ENCODE measurements around the gene OR2A14. TPM values are rescaled to one million over a fixed set of nuclear protein-coding genes. Genes with fewer than 3 reads are reported as not detected.
"Not testable (repeated sequence)": the region's sequence is repeated elsewhere in the genome, so short reads cannot be mapped to it uniquely, and the experiment has no call there.

The OR2A14 gene
- total RNA-seq, 1 experiment from 2014 or later, result not detected

DNA sequence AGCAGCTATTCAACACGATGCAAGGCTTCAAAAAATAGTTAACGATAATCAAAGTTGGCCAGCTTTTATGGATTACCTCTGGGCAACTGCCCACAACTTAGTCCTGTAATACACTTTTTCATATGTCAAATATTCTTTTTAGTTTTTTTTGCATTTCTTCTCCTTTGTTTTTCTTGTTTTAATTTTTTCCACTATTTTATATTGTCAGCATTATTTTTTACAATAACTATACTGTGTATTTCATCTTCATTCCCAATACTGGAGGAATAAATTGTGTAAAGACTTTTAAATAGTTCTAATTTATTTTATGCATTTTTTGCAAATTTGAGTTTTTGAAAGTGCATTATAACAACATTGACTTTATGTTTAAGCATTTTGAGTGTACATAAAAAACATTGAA lies 41.8 kb downstream of the OR2A14 start:
- peaks cover 0 to 4% (median 0%) of the 10 kb centered on the region in 3 experiments; a peak in 2 of 7 replicates for H3K36me3 Mint-ChIP-seq (ENCODE audit: insufficient read depth in 1 of 3, low read depth in 3 of 3)
- Histone ChIP-seq H3K79me2 (ENCODE audit: insufficient read depth, low read length) (no peaks in the 10 kb centered on the region), H3K14ac (ENCODE audit: insufficient read depth, low read length) (no peak overlapping the region), H4K91ac (ENCODE audit: insufficient read length, low read depth, low read length) (no peak overlapping the region), H2AK5ac (ENCODE audit: insufficient read length, low read length) (no peak overlapping the region), H4K5ac (ENCODE audit: insufficient read length, low read depth, low read length) (no peak overlapping the region), H3K4me2 (ENCODE audit: insufficient read depth, insufficient read length, low read length) (no peak overlapping the region), H4K8ac (replicated peaks; ENCODE audit: insufficient read length, low read depth, low read length) (no peak overlapping the region), H3K56ac (ENCODE audit: insufficient read length, low read depth, low read length) (no peak overlapping the region), H2BK20ac (ENCODE audit: low read depth, low read length, poor library complexity, severe bottlenecking) (no peak overlapping the region), H3K4ac (ENCODE audit: low read depth, low read length) (no peak overlapping the region), H3K79me1 (ENCODE audit: insufficient read depth, low read depth, low read length, poor library complexity, severe bottlenecking) (no peaks in the 10 kb centered on the region), H3K27me3 (ENCODE audit: insufficient read depth, low read length) (no peaks in the 10 kb centered on the region), H2BK120ac (ENCODE audit: low read depth, low read length, poor library complexity, severe bottlenecking) (no peak overlapping the region), H2BK15ac (ENCODE audit: low read depth, low read length) (no peak overlapping the region), H2BK12ac (ENCODE audit: insufficient read length, low read depth, low read length) (no peak overlapping the region), H3K18ac (ENCODE audit: insufficient read length, low read depth, low read length) (no peak overlapping the region), H3K9me3 (ENCODE audit: control insufficient read depth, low read depth, low read length) (no peaks in the 10 kb centered on the region), H3T11ph (ENCODE audit: low read length) (no peak overlapping the region), H3K9ac (ENCODE audit: extremely low read depth, insufficient read length, low read length) (no peak overlapping the region), H2AFZ (ENCODE audit: low read length) (no peak overlapping the region), H3K23ac (ENCODE audit: insufficient read length, low read depth, low read length) (no peak overlapping the region), H3K23me2 (ENCODE audit: insufficient read length, low read depth, low read length, poor library complexity, severe bottlenecking) (no peaks in the 10 kb centered on the region), H3K27ac (ENCODE audit: insufficient read length, low read depth, low read length) (no peak overlapping the region), H2BK5ac (ENCODE audit: insufficient read length, low read length) (no peak overlapping the region), H4K20me1 (ENCODE audit: control insufficient read depth, insufficient read depth, insufficient read length) (no peaks in the 10 kb centered on the region), H3K4me1 (ENCODE audit: insufficient read depth, low read length) (no peaks in the 10 kb centered on the region)
- peaks cover 0 to 6% of the 10 kb centered on the region in 2 experiments; a peak in 1 of 5 replicates for H3K9me3 Mint-ChIP-seq
- H3K27ac Mint-ChIP-seq, result no peak overlapping the region
- no peak for DNase-seq
- H3K27me3 Mint-ChIP-seq (ENCODE audit: low read depth), result no peaks in the 10 kb centered on the region; the same call in 1 of the 2 replicates
- WGBS (ENCODE audit: extremely low coverage, insufficient read length, low lambda C conversion rate), result no CpG with 5 or more reads among the region's 2 CpGs
- H3K4me3 Mint-ChIP-seq, result no peak overlapping the region
- H3K4me1 Mint-ChIP-seq, result no peaks in the 10 kb centered on the region
- TF ChIP-seq, protein P1, sequence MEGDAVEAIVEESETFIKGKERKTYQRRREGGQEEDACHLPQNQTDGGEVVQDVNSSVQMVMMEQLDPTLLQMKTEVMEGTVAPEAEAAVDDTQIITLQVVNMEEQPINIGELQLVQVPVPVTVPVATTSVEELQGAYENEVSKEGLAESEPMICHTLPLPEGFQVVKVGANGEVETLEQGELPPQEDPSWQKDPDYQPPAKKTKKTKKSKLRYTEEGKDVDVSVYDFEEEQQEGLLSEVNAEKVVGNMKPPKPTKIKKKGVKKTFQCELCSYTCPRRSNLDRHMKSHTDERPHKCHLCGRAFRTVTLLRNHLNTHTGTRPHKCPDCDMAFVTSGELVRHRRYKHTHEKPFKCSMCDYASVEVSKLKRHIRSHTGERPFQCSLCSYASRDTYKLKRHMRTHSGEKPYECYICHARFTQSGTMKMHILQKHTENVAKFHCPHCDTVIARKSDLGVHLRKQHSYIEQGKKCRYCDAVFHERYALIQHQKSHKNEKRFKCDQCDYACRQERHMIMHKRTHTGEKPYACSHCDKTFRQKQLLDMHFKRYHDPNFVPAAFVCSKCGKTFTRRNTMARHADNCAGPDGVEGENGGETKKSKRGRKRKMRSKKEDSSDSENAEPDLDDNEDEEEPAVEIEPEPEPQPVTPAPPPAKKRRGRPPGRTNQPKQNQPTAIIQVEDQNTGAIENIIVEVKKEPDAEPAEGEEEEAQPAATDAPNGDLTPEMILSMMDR (conservative IDR thresholded peaks at IDR 0.05), result no peak

DNA sequence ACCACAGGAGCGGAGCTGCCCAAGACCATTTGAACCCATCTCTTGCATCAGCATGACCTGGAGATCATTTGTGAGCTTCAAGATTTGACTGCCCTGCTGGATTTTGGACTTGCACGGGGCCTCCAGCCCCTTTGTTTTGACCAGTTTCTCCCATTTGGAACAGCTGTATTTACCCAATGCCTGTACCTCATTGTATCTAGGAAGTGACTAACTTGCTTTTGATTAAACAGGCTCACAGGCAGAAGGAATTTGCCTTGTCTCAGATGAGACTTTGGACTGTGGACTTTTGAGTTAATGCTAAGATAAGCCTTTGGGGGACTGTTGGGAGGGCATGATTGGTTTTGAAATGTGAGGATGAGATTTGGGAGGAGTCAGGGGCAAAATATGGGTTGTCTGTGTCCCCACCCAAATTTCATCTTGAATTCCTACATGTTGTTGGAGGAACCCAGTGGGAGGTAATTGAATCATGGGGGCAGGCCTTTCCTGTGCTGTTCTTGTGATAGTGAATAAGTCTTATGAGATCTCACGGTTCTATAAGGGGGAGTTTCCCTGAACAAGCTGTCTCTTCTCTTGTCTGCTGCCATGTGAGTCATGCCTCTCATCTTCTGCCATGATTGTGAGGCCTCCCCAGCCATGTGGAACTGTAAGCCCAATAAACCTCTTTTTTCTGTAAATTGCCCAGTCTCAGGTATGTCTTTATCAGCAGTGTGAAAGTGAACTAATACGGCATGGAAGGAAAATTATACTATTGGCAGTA lies 48.8 kb downstream of the OR2A14 start:
- H2AK5ac ChIP-seq (ENCODE audit: insufficient read length, low read length); H4K5ac ChIP-seq (ENCODE audit: insufficient read length, low read depth, low read length); H2BK15ac ChIP-seq (ENCODE audit: low read depth, low read length); H3K9ac ChIP-seq (ENCODE audit: extremely low read depth, insufficient read length, low read length); H3K27me3 ChIP-seq (ENCODE audit: insufficient read depth, low read length); H3K23me2 ChIP-seq (ENCODE audit: insufficient read length, low read depth, low read length, poor library complexity, severe bottlenecking); H3K4ac ChIP-seq (ENCODE audit: low read depth, low read length); H2BK12ac ChIP-seq (ENCODE audit: insufficient read length, low read depth, low read length); H4K20me1 ChIP-seq (ENCODE audit: control insufficient read depth, insufficient read depth, insufficient read length); H3K79me2 ChIP-seq (ENCODE audit: insufficient read depth, low read length); H3K18ac ChIP-seq (ENCODE audit: insufficient read length, low read depth, low read length); H4K91ac ChIP-seq (ENCODE audit: insufficient read length, low read depth, low read length); H3K14ac ChIP-seq (ENCODE audit: insufficient read depth, low read length); H3K27ac Mint-ChIP-seq; H3K4me1 ChIP-seq (ENCODE audit: insufficient read depth, low read length); H2BK120ac ChIP-seq (ENCODE audit: low read depth, low read length, poor library complexity, severe bottlenecking); H3K4me3 Mint-ChIP-seq; H3K23ac ChIP-seq (ENCODE audit: insufficient read length, low read depth, low read length); H2BK20ac ChIP-seq (ENCODE audit: low read depth, low read length, poor library complexity, severe bottlenecking); H3T11ph ChIP-seq (ENCODE audit: low read length); H4K8ac ChIP-seq (replicated peaks; ENCODE audit: insufficient read length, low read depth, low read length); DNase-seq; H2AFZ ChIP-seq (ENCODE audit: low read length); H3K27me3 Mint-ChIP-seq (ENCODE audit: low read depth); H3K27ac ChIP-seq (ENCODE audit: insufficient read length, low read depth, low read length); H2BK5ac ChIP-seq (ENCODE audit: insufficient read length, low read length); H3K56ac ChIP-seq (ENCODE audit: insufficient read length, low read depth, low read length); H3K4me2 ChIP-seq (ENCODE audit: insufficient read depth, insufficient read length, low read length); H3K79me1 ChIP-seq (ENCODE audit: insufficient read depth, low read depth, low read length, poor library complexity, severe bottlenecking); H3K9me3 ChIP-seq (ENCODE audit: control insufficient read depth, low read depth, low read length); H3K4me1 Mint-ChIP-seq: not testable (repeated sequence)
- Mint-ChIP-seq H3K9me3 (peaks cover 3 to 17% of the 10 kb centered on the region in 2 experiments; a peak in 4 of 5 replicates), H3K36me3 (ENCODE audit: insufficient read depth in 1 of 3, low read depth in 3 of 3) (peaks cover 9 to 13% (median 10%) of the 10 kb centered on the region in 3 experiments; a peak in 6 of 7 replicates)
- no CpG with 5 or more reads among the region's 4 CpGs for WGBS (ENCODE audit: extremely low coverage, insufficient read length, low lambda C conversion rate)

Data from H9 (cell line).